HepG2 (cell line): ENCODE measurements around the gene GCH1. TPM values are rescaled to one million over a fixed set of nuclear protein-coding genes. Genes with fewer than 3 reads are reported as not detected.

Experiments
- DR1 ChIP-seq: sonication (generic); formaldehyde crosslinking; IDR thresholded peaks from 2 replicates; pipeline ENCODE4 v1.8.0; 2021; ENCODE audit warnings: mild to moderate bottlenecking, missing genetic modification reagents, inconsistent platforms
- ELF1 ChIP-seq: sonication (generic); formaldehyde crosslinking; IDR thresholded peaks from 2 replicates; pipeline ENCODE4 v1.4.0; 2020; ENCODE audit warnings: missing genetic modification reagents
- EP300 ChIP-seq, 3 experiments: sonication (generic) in 1 of 3; formaldehyde crosslinking in 1 of 3; IDR thresholded peaks; 2 replicates each; pipeline versions ENCODE4 v1.5.1 to v1.6.1; 2011 to 2020; ENCODE audit warnings: low read depth in 2 of 3, low read length in 2 of 3, borderline replicate concordance in 1 of 3, improper control_type of control experiment in 1 of 3, mild to moderate bottlenecking in 1 of 3, missing genetic modification reagents in 1 of 3, moderate library complexity in 1 of 3
- GFI1 ChIP-seq: sonication (generic); formaldehyde crosslinking; IDR thresholded peaks from 2 replicates; pipeline ENCODE4 v1.5.0; 2020; ENCODE audit warnings: missing genetic modification reagents, mild to moderate bottlenecking, borderline replicate concordance
- HMG20A ChIP-seq: IDR thresholded peaks from 2 replicates; pipeline ENCODE4 v1.6.1; 2016; ENCODE audit warnings: borderline replicate concordance
- KLF16 ChIP-seq, 2 experiments: sonication (generic) in 1 of 2; formaldehyde crosslinking in 1 of 2; IDR thresholded peaks; 2 replicates each; pipeline versions ENCODE4 v1.6.1 to v1.8.0; 2016 to 2023; ENCODE audit warnings: missing genetic modification reagents in 2 of 2, missing compliant biosample characterization in 1 of 2
- MIER2 ChIP-seq: IDR thresholded peaks from 2 replicates; pipeline ENCODE4 v1.6.1; 2016; ENCODE audit warnings: missing biosample characterization, missing genetic modification reagents
- NFKBIZ ChIP-seq: IDR thresholded peaks from 2 replicates; pipeline ENCODE4 v1.6.1; 2018; ENCODE audit warnings: missing genetic modification reagents, missing compliant biosample characterization
- NFRKB ChIP-seq: fragments of 450-650 bp; IDR thresholded peaks from 2 replicates; pipeline ENCODE4 v1.6.1; 2017
- NR2F1 ChIP-seq, 2 experiments: fragments of 450-650 bp in 1 of 2; formaldehyde crosslinking in 1 of 2; IDR thresholded peaks; 2 replicates each; pipeline versions ENCODE4 v1.5.0 to v1.6.1; 2016 to 2020; ENCODE audit warnings: mild to moderate bottlenecking in 1 of 2, missing compliant biosample characterization in 1 of 2, missing genetic modification reagents in 1 of 2, moderate library complexity in 1 of 2
- PHF8 ChIP-seq: sonication (generic); formaldehyde crosslinking; IDR thresholded peaks from 2 replicates; pipeline ENCODE4 v1.5.0; 2020; ENCODE audit warnings: missing genetic modification reagents
- POLR2G ChIP-seq: fragments of 200-400 bp; formaldehyde crosslinking; IDR thresholded peaks from 2 replicates; pipeline ENCODE4 v1.6.1; 2018; ENCODE audit warnings: mild to moderate bottlenecking, low read depth, low read length, moderate library complexity
- polyA plus RNA-seq, 8 experiments: library from polyadenylated mRNA; depleted of rRNA in 3 of 8; stranded (reverse) in 7 of 8; unstranded in 1 of 8; fragments of >200 nt; fragmentation: Illumina TruSeq in 4 of 8; extraction: Trizol in 4 of 8; gene quantifications; 2 replicates each; pipeline versions ENCODE4 v1.2.1 to v1.2.3, GENCODE V29; 2011 to 2016; ENCODE audit warnings: low read depth in 4 of 8, missing spikeins in 1 of 8, mixed read lengths in 1 of 8; ENCODE audit not compliant: insufficient read depth in 1 of 8
- total RNA-seq, 5 experiments: library from RNA; depleted of rRNA; stranded (reverse); fragments of >200 nt; fragmentation: Illumina TruSeq; extraction: Trizol; gene quantifications; 2 replicates each; pipeline ENCODE4 v1.2.3, GENCODE V29; 2016; ENCODE audit warnings: low read depth in 1 of 5
- TF ChIP-seq, protein P1 (sequence below): sonication (generic); formaldehyde crosslinking; IDR thresholded peaks from 2 replicates; pipeline ENCODE4 v1.4.0; 2020; ENCODE audit warnings: mild to moderate bottlenecking, missing genetic modification reagents
- TF ChIP-seq, protein P2 (sequence below): sonication (generic); formaldehyde crosslinking; IDR thresholded peaks from 2 replicates; pipeline ENCODE4 v1.9.0; 2021; ENCODE audit warnings: mild to moderate bottlenecking, missing genetic modification reagents
- TF ChIP-seq, protein P3 (sequence below): sonication (generic); formaldehyde crosslinking; IDR thresholded peaks from 2 replicates; pipeline ENCODE4 v1.4.0; 2020; ENCODE audit warnings: missing genetic modification reagents
- TF ChIP-seq, protein P4 (sequence below): sonication (generic); formaldehyde crosslinking; IDR thresholded peaks from 2 replicates; pipeline ENCODE4 v1.4.0; 2020; ENCODE audit warnings: missing genetic modification reagents
- TF ChIP-seq, protein P5 (sequence below): sonication (generic); formaldehyde crosslinking; IDR thresholded peaks from 2 replicates; pipeline ENCODE4 v1.4.0; 2020; ENCODE audit warnings: missing genetic modification reagents, borderline replicate concordance

The GCH1 gene
- total and polyA plus RNA-seq, 2 of the 13 experiments (the other 11 are each of a cell fraction or from before 2014, with no cell fraction given) = 15.0 to 25.2 TPM

DNA sequence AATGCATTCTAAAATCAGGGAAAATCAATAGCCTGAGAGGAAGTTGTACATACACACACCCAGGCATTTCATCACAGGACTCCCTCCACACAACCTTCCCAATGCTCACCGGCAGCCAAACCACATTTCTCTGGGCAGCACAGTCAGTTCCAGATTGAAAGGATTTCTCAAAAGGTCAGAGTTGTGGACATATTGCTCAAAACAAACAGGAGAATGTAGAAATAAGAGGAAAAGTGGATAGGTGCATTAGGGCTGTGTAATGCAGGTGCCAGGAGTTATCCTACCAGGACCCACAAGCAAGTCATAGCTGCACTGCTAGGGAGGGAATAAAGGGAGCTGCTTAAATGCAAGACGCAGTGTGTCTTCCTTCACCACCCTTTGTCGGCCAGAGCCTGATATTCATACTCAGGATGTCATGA is 62.9 kb downstream of the GCH1 start (continued):
- TF ChIP-seq PHF8 (0 out of 2 replicates have a peak, but pooled peaks have one; percentile 21), DR1 (CRISPR knock-in tag) (no peak), MIER2 (0 out of 2 replicates have a peak, but pooled peaks have one; percentile 20), ELF1 (no peak), KLF16 (CRISPR knock-in tag; IDR thresholded peaks at IDR 0.05) (0 out of 4 replicates have a peak, but pooled peaks of 1 of the 2 experiments have one; percentile 47), NR2F1 (CRISPR knock-in tag; IDR thresholded peaks at IDR 0.05) (peak; percentile 78 to 84), NFRKB (no peak), NFKBIZ (CRISPR knock-in tag) (0 out of 2 replicates have a peak, but pooled peaks have one; percentile 49), HMG20A (peak; percentile 78), EP300 (IDR thresholded peaks at IDR 0.05; ENCODE audit: low read depth in 2 of 2, low read length in 2 of 2) (peak in 1 of 2 experiments; percentile 89; a peak in 2 of 4 replicates), EP300 (CRISPR knock-in tag; IDR thresholded peaks at IDR 0.05; ENCODE audit: borderline replicate concordance) (peak; percentile 66), GFI1 (peak; percentile 87), POLR2G (no peak)
- TF ChIP-seq, protein P1, sequence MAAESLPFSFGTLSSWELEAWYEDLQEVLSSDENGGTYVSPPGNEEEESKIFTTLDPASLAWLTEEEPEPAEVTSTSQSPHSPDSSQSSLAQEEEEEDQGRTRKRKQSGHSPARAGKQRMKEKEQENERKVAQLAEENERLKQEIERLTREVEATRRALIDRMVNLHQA = no peak
- TF ChIP-seq, protein P2, sequence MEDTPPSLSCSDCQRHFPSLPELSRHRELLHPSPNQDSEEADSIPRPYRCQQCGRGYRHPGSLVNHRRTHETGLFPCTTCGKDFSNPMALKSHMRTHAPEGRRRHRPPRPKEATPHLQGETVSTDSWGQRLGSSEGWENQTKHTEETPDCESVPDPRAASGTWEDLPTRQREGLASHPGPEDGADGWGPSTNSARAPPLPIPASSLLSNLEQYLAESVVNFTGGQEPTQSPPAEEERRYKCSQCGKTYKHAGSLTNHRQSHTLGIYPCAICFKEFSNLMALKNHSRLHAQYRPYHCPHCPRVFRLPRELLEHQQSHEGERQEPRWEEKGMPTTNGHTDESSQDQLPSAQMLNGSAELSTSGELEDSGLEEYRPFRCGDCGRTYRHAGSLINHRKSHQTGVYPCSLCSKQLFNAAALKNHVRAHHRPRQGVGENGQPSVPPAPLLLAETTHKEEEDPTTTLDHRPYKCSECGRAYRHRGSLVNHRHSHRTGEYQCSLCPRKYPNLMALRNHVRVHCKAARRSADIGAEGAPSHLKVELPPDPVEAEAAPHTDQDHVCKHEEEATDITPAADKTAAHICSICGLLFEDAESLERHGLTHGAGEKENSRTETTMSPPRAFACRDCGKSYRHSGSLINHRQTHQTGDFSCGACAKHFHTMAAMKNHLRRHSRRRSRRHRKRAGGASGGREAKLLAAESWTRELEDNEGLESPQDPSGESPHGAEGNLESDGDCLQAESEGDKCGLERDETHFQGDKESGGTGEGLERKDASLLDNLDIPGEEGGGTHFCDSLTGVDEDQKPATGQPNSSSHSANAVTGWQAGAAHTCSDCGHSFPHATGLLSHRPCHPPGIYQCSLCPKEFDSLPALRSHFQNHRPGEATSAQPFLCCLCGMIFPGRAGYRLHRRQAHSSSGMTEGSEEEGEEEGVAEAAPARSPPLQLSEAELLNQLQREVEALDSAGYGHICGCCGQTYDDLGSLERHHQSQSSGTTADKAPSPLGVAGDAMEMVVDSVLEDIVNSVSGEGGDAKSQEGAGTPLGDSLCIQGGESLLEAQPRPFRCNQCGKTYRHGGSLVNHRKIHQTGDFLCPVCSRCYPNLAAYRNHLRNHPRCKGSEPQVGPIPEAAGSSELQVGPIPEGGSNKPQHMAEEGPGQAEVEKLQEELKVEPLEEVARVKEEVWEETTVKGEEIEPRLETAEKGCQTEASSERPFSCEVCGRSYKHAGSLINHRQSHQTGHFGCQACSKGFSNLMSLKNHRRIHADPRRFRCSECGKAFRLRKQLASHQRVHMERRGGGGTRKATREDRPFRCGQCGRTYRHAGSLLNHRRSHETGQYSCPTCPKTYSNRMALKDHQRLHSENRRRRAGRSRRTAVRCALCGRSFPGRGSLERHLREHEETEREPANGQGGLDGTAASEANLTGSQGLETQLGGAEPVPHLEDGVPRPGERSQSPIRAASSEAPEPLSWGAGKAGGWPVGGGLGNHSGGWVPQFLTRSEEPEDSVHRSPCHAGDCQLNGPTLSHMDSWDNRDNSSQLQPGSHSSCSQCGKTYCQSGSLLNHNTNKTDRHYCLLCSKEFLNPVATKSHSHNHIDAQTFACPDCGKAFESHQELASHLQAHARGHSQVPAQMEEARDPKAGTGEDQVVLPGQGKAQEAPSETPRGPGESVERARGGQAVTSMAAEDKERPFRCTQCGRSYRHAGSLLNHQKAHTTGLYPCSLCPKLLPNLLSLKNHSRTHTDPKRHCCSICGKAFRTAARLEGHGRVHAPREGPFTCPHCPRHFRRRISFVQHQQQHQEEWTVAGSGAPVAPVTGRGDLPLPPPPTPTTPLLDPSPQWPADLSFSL (CRISPR knock-in tag) = peak; percentile 87
- TF ChIP-seq, protein P3, sequence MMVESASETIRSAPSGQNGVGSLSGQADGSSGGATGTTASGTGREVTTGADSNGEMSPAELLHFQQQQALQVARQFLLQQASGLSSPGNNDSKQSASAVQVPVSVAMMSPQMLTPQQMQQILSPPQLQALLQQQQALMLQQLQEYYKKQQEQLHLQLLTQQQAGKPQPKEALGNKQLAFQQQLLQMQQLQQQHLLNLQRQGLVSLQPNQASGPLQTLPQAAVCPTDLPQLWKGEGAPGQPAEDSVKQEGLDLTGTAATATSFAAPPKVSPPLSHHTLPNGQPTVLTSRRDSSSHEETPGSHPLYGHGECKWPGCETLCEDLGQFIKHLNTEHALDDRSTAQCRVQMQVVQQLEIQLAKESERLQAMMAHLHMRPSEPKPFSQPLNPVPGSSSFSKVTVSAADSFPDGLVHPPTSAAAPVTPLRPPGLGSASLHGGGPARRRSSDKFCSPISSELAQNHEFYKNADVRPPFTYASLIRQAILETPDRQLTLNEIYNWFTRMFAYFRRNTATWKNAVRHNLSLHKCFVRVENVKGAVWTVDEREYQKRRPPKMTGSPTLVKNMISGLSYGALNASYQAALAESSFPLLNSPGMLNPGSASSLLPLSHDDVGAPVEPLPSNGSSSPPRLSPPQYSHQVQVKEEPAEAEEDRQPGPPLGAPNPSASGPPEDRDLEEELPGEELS = peak; percentile 65
- TF ChIP-seq, protein P4, sequence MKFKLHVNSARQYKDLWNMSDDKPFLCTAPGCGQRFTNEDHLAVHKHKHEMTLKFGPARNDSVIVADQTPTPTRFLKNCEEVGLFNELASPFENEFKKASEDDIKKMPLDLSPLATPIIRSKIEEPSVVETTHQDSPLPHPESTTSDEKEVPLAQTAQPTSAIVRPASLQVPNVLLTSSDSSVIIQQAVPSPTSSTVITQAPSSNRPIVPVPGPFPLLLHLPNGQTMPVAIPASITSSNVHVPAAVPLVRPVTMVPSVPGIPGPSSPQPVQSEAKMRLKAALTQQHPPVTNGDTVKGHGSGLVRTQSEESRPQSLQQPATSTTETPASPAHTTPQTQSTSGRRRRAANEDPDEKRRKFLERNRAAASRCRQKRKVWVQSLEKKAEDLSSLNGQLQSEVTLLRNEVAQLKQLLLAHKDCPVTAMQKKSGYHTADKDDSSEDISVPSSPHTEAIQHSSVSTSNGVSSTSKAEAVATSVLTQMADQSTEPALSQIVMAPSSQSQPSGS = peak; percentile 74; the same call in 1 of the 2 replicates
- TF ChIP-seq, protein P5, sequence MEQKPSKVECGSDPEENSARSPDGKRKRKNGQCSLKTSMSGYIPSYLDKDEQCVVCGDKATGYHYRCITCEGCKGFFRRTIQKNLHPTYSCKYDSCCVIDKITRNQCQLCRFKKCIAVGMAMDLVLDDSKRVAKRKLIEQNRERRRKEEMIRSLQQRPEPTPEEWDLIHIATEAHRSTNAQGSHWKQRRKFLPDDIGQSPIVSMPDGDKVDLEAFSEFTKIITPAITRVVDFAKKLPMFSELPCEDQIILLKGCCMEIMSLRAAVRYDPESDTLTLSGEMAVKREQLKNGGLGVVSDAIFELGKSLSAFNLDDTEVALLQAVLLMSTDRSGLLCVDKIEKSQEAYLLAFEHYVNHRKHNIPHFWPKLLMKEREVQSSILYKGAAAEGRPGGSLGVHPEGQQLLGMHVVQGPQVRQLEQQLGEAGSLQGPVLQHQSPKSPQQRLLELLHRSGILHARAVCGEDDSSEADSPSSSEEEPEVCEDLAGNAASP = peak; percentile 75; the same call in 1 of the 2 replicates
